ENCODE results near the gene PCED1B. TPM values are rescaled to one million over a fixed set of nuclear protein-coding genes. Genes with fewer than 3 reads are reported as not detected.

Gene PCED1B
- total and polyA plus RNA-seq, 2 donors (not counting 1 experiment from before 2014, with no cell fraction given): 0.33 to 0.83 TPM

DNA sequence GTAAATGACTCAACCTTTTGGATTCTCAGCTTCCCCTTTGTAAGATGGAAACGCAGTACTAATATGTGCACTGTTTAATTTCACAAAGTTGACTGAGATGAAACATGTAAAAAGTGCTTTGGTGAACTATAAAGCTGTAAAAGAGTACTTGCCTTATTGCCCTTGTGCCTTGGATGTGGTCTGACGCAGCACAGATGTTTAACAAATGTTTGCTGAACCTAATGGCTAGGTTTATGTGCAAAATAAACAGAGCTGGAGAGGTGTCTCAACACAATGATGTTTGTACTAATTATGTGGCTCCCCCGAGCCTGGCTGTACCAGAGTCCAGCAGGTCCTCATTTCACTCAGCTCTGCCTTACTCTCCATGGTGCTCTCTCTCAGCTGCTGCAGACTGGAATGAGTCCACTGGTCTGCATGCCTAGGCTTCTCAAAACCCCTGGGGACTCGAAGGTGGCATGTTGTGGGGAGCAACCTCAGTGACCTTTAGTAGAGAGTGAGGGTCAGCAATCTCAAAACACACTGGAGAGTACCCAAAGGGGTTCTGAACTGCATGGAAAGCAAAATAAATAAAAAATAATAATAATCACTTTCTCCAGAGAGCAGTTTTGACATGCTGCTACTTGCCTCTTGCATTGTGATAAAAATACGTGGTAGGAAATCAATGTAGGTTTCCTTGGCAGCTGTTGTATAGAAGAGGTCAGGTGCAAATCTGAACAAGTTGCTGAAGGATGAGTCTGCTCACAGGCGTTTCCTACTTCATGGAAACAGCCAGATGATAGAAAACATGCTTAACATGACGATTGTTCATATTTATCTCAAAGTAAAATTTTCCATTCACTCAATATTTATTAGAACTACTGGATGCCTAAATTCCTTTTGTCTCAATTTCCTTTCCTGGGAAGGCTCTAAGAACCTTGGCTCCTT, 8.9 kb downstream of the PCED1B start:
- no peak overlapping the region for H3K4me2 ChIP-seq (ENCODE audit: extremely low read depth, insufficient read depth, low read length)
- H3K9ac ChIP-seq (ENCODE audit: insufficient read depth, low read length): no peak overlapping the region
- H4K20me1 ChIP-seq (ENCODE audit: control insufficient read depth, extremely low read depth, insufficient read depth, low read length): no peaks in the 10 kb centered on the region
- H3K9me3 ChIP-seq (ENCODE audit: control insufficient read depth, insufficient read depth, low read depth, low read length): no peaks in the 10 kb centered on the region
- peaks cover 17% of the 10 kb centered on the region for H3K4me1 ChIP-seq (ENCODE audit: control insufficient read depth, extremely low read depth, insufficient read depth, low read length)
- no peaks in the 10 kb centered on the region for H3K27me3 ChIP-seq (ENCODE audit: control insufficient read depth, insufficient read depth, low read length)
- no peaks in the 10 kb centered on the region for H3K36me3 ChIP-seq (ENCODE audit: control insufficient read depth, insufficient read depth, low read length)
- DNase-seq (ENCODE audit: low read depth in 2 of 2): peak in 1 of 2 donors; percentile 88
- no peaks in the 10 kb centered on the region for H3K79me2 ChIP-seq (ENCODE audit: control insufficient read depth, insufficient read depth, low read length)
- no peak overlapping the region for H2AFZ ChIP-seq (ENCODE audit: low read length)
- TF ChIP-seq, protein P1, sequence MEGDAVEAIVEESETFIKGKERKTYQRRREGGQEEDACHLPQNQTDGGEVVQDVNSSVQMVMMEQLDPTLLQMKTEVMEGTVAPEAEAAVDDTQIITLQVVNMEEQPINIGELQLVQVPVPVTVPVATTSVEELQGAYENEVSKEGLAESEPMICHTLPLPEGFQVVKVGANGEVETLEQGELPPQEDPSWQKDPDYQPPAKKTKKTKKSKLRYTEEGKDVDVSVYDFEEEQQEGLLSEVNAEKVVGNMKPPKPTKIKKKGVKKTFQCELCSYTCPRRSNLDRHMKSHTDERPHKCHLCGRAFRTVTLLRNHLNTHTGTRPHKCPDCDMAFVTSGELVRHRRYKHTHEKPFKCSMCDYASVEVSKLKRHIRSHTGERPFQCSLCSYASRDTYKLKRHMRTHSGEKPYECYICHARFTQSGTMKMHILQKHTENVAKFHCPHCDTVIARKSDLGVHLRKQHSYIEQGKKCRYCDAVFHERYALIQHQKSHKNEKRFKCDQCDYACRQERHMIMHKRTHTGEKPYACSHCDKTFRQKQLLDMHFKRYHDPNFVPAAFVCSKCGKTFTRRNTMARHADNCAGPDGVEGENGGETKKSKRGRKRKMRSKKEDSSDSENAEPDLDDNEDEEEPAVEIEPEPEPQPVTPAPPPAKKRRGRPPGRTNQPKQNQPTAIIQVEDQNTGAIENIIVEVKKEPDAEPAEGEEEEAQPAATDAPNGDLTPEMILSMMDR (conservative IDR thresholded peaks at IDR 0.05 in 1 of 2, IDR thresholded peaks at IDR 0.05 in 1 of 2; ENCODE audit: low read depth in 1 of 2, low read length in 2 of 2): no peak
- TF ChIP-seq EZH2 (IDR thresholded peaks at IDR 0.05; ENCODE audit: low read length, missing control alignments): no peak
- H3K4me3 ChIP-seq (replicated peaks in 1 of 4; ENCODE audit: control extremely low read depth in 1 of 4, insufficient read depth in 1 of 4, low read depth in 3 of 4, low read length in 4 of 4): no peak overlapping the region
- no peak overlapping the region for H3K27ac ChIP-seq (ENCODE audit: insufficient read depth, low read length)

DNA sequence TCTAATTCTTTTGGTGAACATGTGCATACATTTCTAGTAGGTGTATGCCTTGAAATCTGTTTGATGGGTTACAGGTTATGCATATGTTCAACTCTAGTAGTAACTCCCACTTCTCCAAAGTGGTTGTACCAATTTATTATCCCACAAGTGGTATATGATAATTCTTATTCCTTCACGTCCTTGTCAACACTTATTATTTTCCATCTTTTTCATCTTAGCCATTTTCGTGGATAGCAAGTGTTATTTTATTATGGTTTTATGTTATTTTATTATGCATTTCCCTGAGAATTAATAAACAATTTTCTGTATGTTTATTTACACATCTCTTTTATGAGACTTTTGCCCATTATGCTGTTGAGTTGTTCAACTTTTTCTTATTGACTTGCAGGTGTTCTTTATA, 11.6 kb downstream of the PCED1B start:
- Histone ChIP-seq H3K27ac (ENCODE audit: insufficient read depth, low read length) (no peak overlapping the region), H3K4me1 (ENCODE audit: control insufficient read depth, extremely low read depth, insufficient read depth, low read length) (peaks cover 13% of the 10 kb centered on the region), H3K4me2 (ENCODE audit: extremely low read depth, insufficient read depth, low read length) (no peak overlapping the region), H3K4me3 (replicated peaks in 1 of 4; ENCODE audit: control extremely low read depth in 1 of 4, insufficient read depth in 1 of 4, low read depth in 3 of 4, low read length in 4 of 4) (no peak overlapping the region), H3K9ac (ENCODE audit: insufficient read depth, low read length) (no peak overlapping the region), H4K20me1 (ENCODE audit: control insufficient read depth, extremely low read depth, insufficient read depth, low read length) (no peaks in the 10 kb centered on the region), H3K79me2 (ENCODE audit: control insufficient read depth, insufficient read depth, low read length) (no peaks in the 10 kb centered on the region), H3K27me3 (ENCODE audit: control insufficient read depth, insufficient read depth, low read length) (no peaks in the 10 kb centered on the region), H3K36me3 (ENCODE audit: control insufficient read depth, insufficient read depth, low read length) (no peaks in the 10 kb centered on the region), H2AFZ (ENCODE audit: low read length) (no peak overlapping the region), H3K9me3 (ENCODE audit: control insufficient read depth, insufficient read depth, low read depth, low read length) (no peaks in the 10 kb centered on the region)
- no peak for TF ChIP-seq EZH2 (IDR thresholded peaks at IDR 0.05; ENCODE audit: low read length, missing control alignments)
- TF ChIP-seq, protein P1 (conservative IDR thresholded peaks at IDR 0.05 in 1 of 2, IDR thresholded peaks at IDR 0.05 in 1 of 2; ENCODE audit: low read depth in 1 of 2, low read length in 2 of 2): no peak
- no peak for DNase-seq (ENCODE audit: low read depth in 2 of 2)

DNA sequence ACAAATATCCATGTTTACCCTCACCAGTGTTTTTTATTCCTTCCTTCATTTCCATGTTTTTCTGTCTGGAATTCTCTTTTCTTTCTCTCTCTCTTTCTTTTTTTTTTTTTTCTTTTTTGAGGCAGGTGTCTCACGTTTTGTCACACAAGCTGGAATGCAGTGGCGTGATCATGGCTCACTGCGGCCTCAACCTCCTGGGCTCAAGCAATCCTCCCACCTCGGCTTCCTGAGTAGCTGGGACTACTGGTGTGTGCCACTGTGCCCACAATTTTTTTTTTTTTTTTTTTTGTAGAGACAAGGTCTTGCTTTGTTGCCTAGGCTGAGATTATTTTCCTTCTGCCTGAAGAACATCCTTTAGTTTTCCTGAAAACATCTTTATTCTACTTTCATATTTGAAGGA, 15.4 kb downstream of the PCED1B start:
- Histone ChIP-seq H2AFZ (ENCODE audit: low read length) (no peak overlapping the region), H3K4me1 (ENCODE audit: control insufficient read depth, extremely low read depth, insufficient read depth, low read length) (peaks cover 7% of the 10 kb centered on the region), H3K27ac (ENCODE audit: insufficient read depth, low read length) (no peak overlapping the region), H3K36me3 (ENCODE audit: control insufficient read depth, insufficient read depth, low read length) (no peaks in the 10 kb centered on the region), H4K20me1 (ENCODE audit: control insufficient read depth, extremely low read depth, insufficient read depth, low read length) (no peaks in the 10 kb centered on the region), H3K79me2 (ENCODE audit: control insufficient read depth, insufficient read depth, low read length) (no peaks in the 10 kb centered on the region), H3K27me3 (ENCODE audit: control insufficient read depth, insufficient read depth, low read length) (no peaks in the 10 kb centered on the region), H3K4me3 (replicated peaks in 1 of 4; ENCODE audit: control extremely low read depth in 1 of 4, insufficient read depth in 1 of 4, low read depth in 3 of 4, low read length in 4 of 4) (no peak overlapping the region), H3K4me2 (ENCODE audit: extremely low read depth, insufficient read depth, low read length) (no peak overlapping the region), H3K9ac (ENCODE audit: insufficient read depth, low read length) (no peak overlapping the region), H3K9me3 (ENCODE audit: control insufficient read depth, insufficient read depth, low read depth, low read length) (no peaks in the 10 kb centered on the region)
- DNase-seq (ENCODE audit: low read depth in 2 of 2): peak in 1 of 2 donors; percentile 78
- TF ChIP-seq, protein P1 (conservative IDR thresholded peaks at IDR 0.05 in 1 of 2, IDR thresholded peaks at IDR 0.05 in 1 of 2; ENCODE audit: low read depth in 1 of 2, low read length in 2 of 2): no peak
- no peak for TF ChIP-seq EZH2 (IDR thresholded peaks at IDR 0.05; ENCODE audit: low read length, missing control alignments)

All from fibroblast of lung (primary cell).